ENCODE results near the gene EXOC7.

GRCh38 chr17:76125922-76126321 lies 22.3 kb upstream of the EXOC7 start:
- TF ChIP-seq POLR2AphosphoS5 (IDR thresholded peaks at IDR 0.05; ENCODE audit: borderline replicate concordance, low read depth, low read length), result no peak
- TF ChIP-seq EZH2 (IDR thresholded peaks at IDR 0.05), result no peak

Data from SK-N-MC (cell line).